Brain microvascular endothelial cell (primary cell): ENCODE data around the gene MRPS21.
"Not testable (repeated sequence)": the region's sequence is repeated elsewhere in the genome, so short reads cannot be mapped to it uniquely, and the experiment has no call there.

Experiments
- DNase-seq: peaks from one replicate; pipeline ENCODE4 v3.0.0-alpha.2; 2020
- H3K27ac ChIP-seq: fragments of 250-450 bp; sonication (Bioruptor Pico); 2 replicates; pipeline ENCODE4 v1.5.1; 2020; ENCODE audit warnings: mild to moderate bottlenecking, moderate library complexity
- H3K27me3 ChIP-seq: fragments of 250-450 bp; sonication (Bioruptor Pico); replicated peaks from 2 replicates; pipeline ENCODE4 v1.5.1; 2020; ENCODE audit warnings: mild to moderate bottlenecking
- H3K36me3 ChIP-seq: fragments of 250-450 bp; sonication (Bioruptor Pico); replicated peaks from 2 replicates; pipeline ENCODE4 v1.5.1; 2020; ENCODE audit warnings: mild to moderate bottlenecking
- H3K4me3 ChIP-seq: 2 replicates; pipeline ENCODE4 v1.5.1; 2011; ENCODE audit warnings: low read depth, mild to moderate bottlenecking, control low read depth, low read length, moderate library complexity
- in situ Hi-C: cut with HindIII; loops from 2 replicates; pipeline ENCODE4 v1.10.0; 2017; ENCODE audit warnings: low sequenced_read_pairs, low pct_ligation_motif_present
- TF ChIP-seq, protein P1 (sequence below): IDR thresholded peaks from 2 replicates; pipeline ENCODE4 v1.5.1; 2011; ENCODE audit warnings: low read depth, mild to moderate bottlenecking, moderate library complexity, low read length, control low read depth, inconsistent platforms; ENCODE audit errors: missing control alignments

The MRPS21 gene

GRCh38 chr1:150288382-150288781 is 5.3 kb upstream of the MRPS21 start:
- DNase-seq = no peak
- Histone ChIP-seq H3K27me3 (no peaks in the 10 kb centered on the region), H3K27ac (no peak overlapping the region), H3K36me3 (no peaks in the 10 kb centered on the region), H3K4me3 (no peak overlapping the region)
- TF ChIP-seq, protein P1, sequence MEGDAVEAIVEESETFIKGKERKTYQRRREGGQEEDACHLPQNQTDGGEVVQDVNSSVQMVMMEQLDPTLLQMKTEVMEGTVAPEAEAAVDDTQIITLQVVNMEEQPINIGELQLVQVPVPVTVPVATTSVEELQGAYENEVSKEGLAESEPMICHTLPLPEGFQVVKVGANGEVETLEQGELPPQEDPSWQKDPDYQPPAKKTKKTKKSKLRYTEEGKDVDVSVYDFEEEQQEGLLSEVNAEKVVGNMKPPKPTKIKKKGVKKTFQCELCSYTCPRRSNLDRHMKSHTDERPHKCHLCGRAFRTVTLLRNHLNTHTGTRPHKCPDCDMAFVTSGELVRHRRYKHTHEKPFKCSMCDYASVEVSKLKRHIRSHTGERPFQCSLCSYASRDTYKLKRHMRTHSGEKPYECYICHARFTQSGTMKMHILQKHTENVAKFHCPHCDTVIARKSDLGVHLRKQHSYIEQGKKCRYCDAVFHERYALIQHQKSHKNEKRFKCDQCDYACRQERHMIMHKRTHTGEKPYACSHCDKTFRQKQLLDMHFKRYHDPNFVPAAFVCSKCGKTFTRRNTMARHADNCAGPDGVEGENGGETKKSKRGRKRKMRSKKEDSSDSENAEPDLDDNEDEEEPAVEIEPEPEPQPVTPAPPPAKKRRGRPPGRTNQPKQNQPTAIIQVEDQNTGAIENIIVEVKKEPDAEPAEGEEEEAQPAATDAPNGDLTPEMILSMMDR = no peak
- in situ Hi-C loops = no loop called here

DNA sequence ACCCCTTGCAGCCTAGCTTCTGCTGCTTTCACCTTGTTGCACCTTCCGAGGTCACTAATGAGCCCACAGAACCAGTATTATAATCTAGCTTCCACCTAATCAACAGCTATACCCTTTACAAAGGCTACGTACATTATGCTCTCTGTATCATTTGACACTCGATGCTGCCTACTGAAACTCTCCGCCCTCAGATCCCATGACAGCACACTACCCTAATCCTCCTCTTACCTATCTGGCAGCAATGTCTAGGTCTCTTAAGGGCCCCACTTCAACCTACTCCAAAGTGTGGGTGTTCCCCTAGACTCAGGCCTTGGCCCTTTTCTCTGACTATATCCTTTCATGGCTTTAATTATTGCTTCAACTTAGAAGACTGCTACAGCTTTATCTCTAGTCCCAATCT is 4.8 kb upstream of the MRPS21 start:
- in situ Hi-C loops = no loop called here

DNA sequence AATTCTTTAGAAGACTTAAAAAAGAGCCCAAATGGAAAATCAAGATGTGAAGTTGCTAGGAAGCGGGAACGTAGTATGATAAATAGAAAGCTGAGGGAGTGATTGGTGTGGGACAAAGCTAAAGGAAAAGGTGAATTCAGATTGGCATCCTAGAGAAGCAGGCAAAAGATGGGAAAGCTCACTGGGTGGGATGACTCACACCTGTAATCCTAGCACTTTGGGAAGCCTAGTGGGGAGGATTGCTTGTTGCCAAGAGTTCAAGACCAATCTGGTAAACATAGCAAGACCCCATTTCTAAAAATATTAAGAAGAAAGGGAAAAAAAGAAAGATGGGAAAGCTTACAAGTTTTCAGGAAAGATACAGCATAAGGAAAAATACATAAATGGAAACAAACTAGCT is 1.8 kb downstream of the MRPS21 start:
- Histone ChIP-seq H3K27ac (no peak overlapping the region), H3K27me3 (no peaks in the 10 kb centered on the region), H3K4me3 (no peak overlapping the region), H3K36me3 (peaks cover 14% of the 10 kb centered on the region)
- TF ChIP-seq, protein P1 = no peak
- in situ Hi-C loops = no loop called here
- no peak for DNase-seq

More for the DNA sequence above, 4.8 kb upstream of the MRPS21 start:
- DNase-seq = no peak
- Histone ChIP-seq H3K36me3 (no peaks in the 10 kb centered on the region), H3K27ac (no peak overlapping the region), H3K4me3 (no peak overlapping the region), H3K27me3 (no peaks in the 10 kb centered on the region)
- TF ChIP-seq, protein P1 = no peak

- Histone ChIP-seq H3K27ac (no peak overlapping the region), H3K27me3 (no peaks in the 10 kb centered on the region), H3K4me3 (no peak overlapping the region), H3K36me3 (peaks cover 41% of the 10 kb centered on the region)
- TF ChIP-seq, protein P1 = no peak
- in situ Hi-C loops = no loop called here
- no peak for DNase-seq
Measured at GRCh38 chr1:150299716-150300115, 6.1 kb downstream of the MRPS21 start.

DNA sequence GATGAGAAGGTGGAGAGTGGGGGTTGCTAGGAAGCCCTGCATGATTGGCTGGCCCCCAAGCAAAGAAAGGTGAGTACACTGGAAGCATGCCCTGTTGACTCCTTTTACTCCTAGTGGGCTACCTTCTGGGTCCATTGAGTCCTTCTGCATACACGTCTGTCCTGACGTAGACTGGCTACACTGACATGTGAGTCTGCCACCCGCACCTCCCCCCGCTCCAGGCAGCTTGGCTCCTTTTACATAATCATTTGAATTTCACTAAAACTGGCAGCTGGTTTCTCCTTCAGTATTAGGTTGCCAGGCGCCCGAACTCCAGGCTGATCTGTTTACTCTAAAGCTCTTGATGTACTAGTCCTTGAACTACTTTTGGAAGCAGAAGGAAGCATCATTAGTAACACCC is 8.7 kb downstream of the MRPS21 start:
- Histone ChIP-seq H3K27me3 (no peaks in the 10 kb centered on the region), H3K4me3 (no peak overlapping the region), H3K36me3 (peaks cover 41% of the 10 kb centered on the region), H3K27ac (no peak overlapping the region)
- in situ Hi-C loops = no loop called here
- TF ChIP-seq, protein P1 = no peak
- DNase-seq = no peak

- Histone ChIP-seq H3K27me3 (no peaks in the 10 kb centered on the region), H3K4me3 (no peak overlapping the region), H3K27ac (no peak overlapping the region), H3K36me3 (peaks cover 46% of the 10 kb centered on the region)
- no peak for DNase-seq
- TF ChIP-seq, protein P1 = no peak
- in situ Hi-C loops = no loop called here
Measured at GRCh38 chr1:150302902-150303301, 9.2 kb downstream of the MRPS21 start.

GRCh38 chr1:150308585-150308984 is 14.9 kb downstream of the MRPS21 start:
- H3K27me3 ChIP-seq, DNase-seq, H3K27ac ChIP-seq, H3K4me3 ChIP-seq, in situ Hi-C loops: not testable (repeated sequence)
- H3K36me3 ChIP-seq = peaks cover 25% of the 10 kb centered on the region
